Panc1 (cell line): Measurements from ENCODE around the gene LAMA1. TPM values are rescaled to one million over a fixed set of nuclear protein-coding genes. Genes with fewer than 3 reads are reported as not detected.

Source experiments
- ATAC-seq: fragments of 200-7000 bp; cut with Tn5 transposase; 2 replicates; pipeline ENCODE4 v1.9.1; 2020; ENCODE audit warnings: mild to moderate bottlenecking, moderate library complexity
- BruUV-seq: library from RNA; stranded (reverse); fragments of 400-500 nt; replicated peaks from 2 replicates; lab custom pipeline; 2021; lab: Mats Ljungman, UMichigan
- CTCF ChIA-PET: fragments of 300-600 bp; sonication (Branson Sonifier 250); formaldehyde crosslinking; loops from one replicate; lab custom pipeline; 2022; ENCODE audit warnings: antibody characterized with exemption; lab: Charles Lee
- POLR2A ChIA-PET: fragments of 300-600 bp; sonication (Branson Sonifier 250); formaldehyde crosslinking; loops from one replicate; lab custom pipeline; 2022; ENCODE audit warnings: antibody characterized with exemption; lab: Charles Lee
- DNase-seq: peaks from one replicate; pipeline ENCODE4 v3.0.0-alpha.2; 2010; ENCODE audit warnings: low read depth, low spot score
- H3K27ac ChIP-seq: 2 replicates; pipeline ENCODE4 v1.5.1; 2011; ENCODE audit warnings: mild to moderate bottlenecking, low read length, inconsistent platforms
- H3K27me3 ChIP-seq: fragments of 200-500 bp; sonication (Bioruptor generic); 2 replicates; pipeline ENCODE4 v1.6.0; 2014; ENCODE audit warnings: low read length, inconsistent platforms; ENCODE audit not compliant: control insufficient read depth, insufficient read depth
- H3K36me3 ChIP-seq: fragments of 200-500 bp; sonication (Bioruptor generic); 2 replicates; pipeline ENCODE4 v1.5.1; 2014; ENCODE audit warnings: inconsistent platforms, mild to moderate bottlenecking, low read length, moderate library complexity; ENCODE audit not compliant: control insufficient read depth, insufficient read depth
- H3K4me1 ChIP-seq: 2 replicates; pipeline ENCODE4 v1.5.1; 2011; ENCODE audit warnings: inconsistent platforms, mild to moderate bottlenecking, low read length, moderate library complexity; ENCODE audit not compliant: control insufficient read depth, insufficient read depth
- H3K4me3 ChIP-seq, 2 experiments: 2 replicates each; pipeline ENCODE4 v1.5.1; 2011 to 2012; ENCODE audit warnings: low read depth in 2 of 2, low read length in 2 of 2, mild to moderate bottlenecking in 2 of 2, inconsistent platforms in 1 of 2, moderate library complexity in 1 of 2
- H3K9me3 ChIP-seq: fragments of 200-500 bp; sonication (Bioruptor generic); 2 replicates; pipeline ENCODE4 v1.5.1; 2014; ENCODE audit warnings: low read depth, mild to moderate bottlenecking, inconsistent platforms, low read length, moderate library complexity; ENCODE audit not compliant: control insufficient read depth, insufficient read depth
- CTCF ChIP-seq: fragments of 450-650 bp; IDR thresholded peaks from 2 replicates; pipeline ENCODE4 v1.5.1; 2017; ENCODE audit warnings: mild to moderate bottlenecking
- POLR2AphosphoS5 ChIP-seq: IDR thresholded peaks from 2 replicates; pipeline ENCODE4 v1.6.1; 2012; ENCODE audit warnings: mild to moderate bottlenecking, low read depth, low read length, moderate library complexity
- REST ChIP-seq, 2 experiments: IDR thresholded peaks; 2 replicates each; pipeline ENCODE4 v1.6.1; 2011 to 2012; ENCODE audit warnings: low read depth in 2 of 2, control low read depth in 1 of 2, low read length in 1 of 2, mild to moderate bottlenecking in 1 of 2, moderate library complexity in 1 of 2; ENCODE audit not compliant: insufficient read depth in 1 of 2
- SIN3A ChIP-seq: IDR thresholded peaks from 2 replicates; pipeline ENCODE4 v1.6.1; 2012; ENCODE audit warnings: low read depth, mild to moderate bottlenecking, low read length, moderate library complexity, borderline replicate concordance; ENCODE audit not compliant: insufficient read depth
- TCF7L2 ChIP-seq: IDR thresholded peaks from 2 replicates; pipeline ENCODE4 v1.6.1; 2011; ENCODE audit warnings: mild to moderate bottlenecking, low read depth, low read length, inconsistent platforms
- in situ Hi-C: cut with HindIII; loops from 2 replicates; pipeline ENCODE4 v1.10.0; 2016; ENCODE audit warnings: low sequenced_read_pairs, low pct_unique_long_range_greater_than_20kb
- intact Hi-C: fragments of 100-400 bp; cut with micrococcal nuclease; formaldehyde crosslinking; loops from one replicate; pipeline ENCODE4 v1.10.0; 2022; ENCODE audit not compliant: unreplicated experiment
- total RNA-seq: library from RNA; stranded (reverse); gene quantifications from one replicate; pipeline ENCODE4 v1.2.1, GENCODE V29; 2021; ENCODE audit not compliant: unreplicated experiment

Gene LAMA1
- total RNA-seq, 1 experiment from 2014 or later, result 0.03 TPM

DNA sequence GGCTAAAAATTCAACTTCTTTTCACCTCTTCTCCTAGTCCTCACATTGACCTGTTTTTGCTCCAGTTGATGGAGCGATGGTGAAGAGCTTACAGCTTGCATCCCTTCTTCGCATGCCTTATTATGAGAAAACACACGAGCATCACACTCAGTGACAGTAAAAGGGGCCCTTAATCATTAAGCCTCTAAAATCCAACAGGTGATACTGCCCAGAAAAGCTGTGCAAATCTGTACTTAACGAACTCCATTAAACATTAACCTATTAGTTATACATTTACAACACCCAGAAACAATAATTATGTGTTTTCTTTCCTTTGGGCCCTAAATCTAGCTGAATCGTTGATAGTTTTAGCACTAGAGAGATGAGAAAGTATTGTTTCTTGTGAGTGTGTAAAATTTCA, 54.8 kb downstream of the LAMA1 start:
- H3K4me3 ChIP-seq, result no peak overlapping the region
- in situ Hi-C loops, result no loop called here
- ATAC-seq (no peak), DNase-seq (no peak)
- TF ChIP-seq SIN3A, result no peak
- intact Hi-C loops, result no loop called here
- no peaks in the 10 kb centered on the region for H3K9me3 ChIP-seq
- no peak overlapping the region for H3K27ac ChIP-seq
- no peaks in the 10 kb centered on the region for H3K36me3 ChIP-seq
- no peaks in the 10 kb centered on the region for H3K27me3 ChIP-seq
- CTCF ChIA-PET, result no interaction called here
- POLR2A ChIA-PET, result no interaction called here
- BruUV-seq, result no TSS peak
- H3K4me1 ChIP-seq, result no peaks in the 10 kb centered on the region

DNA sequence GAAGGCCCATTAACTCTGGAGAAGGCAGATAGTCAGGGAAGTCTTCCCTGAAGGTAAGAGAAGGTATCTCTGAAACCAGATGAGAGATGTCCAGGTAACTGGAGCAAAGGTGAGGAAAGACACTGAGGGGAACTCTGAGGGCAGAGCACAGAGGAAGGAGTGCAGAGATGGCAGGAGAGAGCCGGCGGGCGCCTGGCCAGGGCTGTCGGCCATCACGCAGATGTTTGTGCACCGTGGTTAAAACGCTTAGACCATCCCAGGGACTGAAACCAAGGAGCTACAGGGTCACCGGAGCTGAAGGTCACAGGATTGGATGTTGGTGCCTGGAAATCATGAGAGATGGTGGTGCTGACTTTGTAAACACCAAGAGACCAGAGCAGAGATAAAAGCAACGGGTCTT, 55.4 kb downstream of the LAMA1 start:
- CTCF ChIA-PET, result no interaction called here
- H3K4me1 ChIP-seq, result no peaks in the 10 kb centered on the region
- intact Hi-C loops, result no loop called here
- no peak for DNase-seq
- H3K27me3 ChIP-seq, result no peaks in the 10 kb centered on the region
- no peak for ATAC-seq
- no peak overlapping the region for H3K27ac ChIP-seq
- TF ChIP-seq TCF7L2 (no peak), CTCF (no peak), SIN3A (no peak), REST (IDR thresholded peaks at IDR 0.05; ENCODE audit: insufficient read depth in 1 of 2, low read depth in 2 of 2, low read length in 1 of 2) (no peak), POLR2AphosphoS5 (no peak)
- POLR2A ChIA-PET, result no interaction called here
- no peaks in the 10 kb centered on the region for H3K36me3 ChIP-seq
- BruUV-seq, result no TSS peak
- in situ Hi-C loops, result no loop called here
- H3K9me3 ChIP-seq, result no peaks in the 10 kb centered on the region
- H3K4me3 ChIP-seq, result no peak overlapping the region

GRCh38 chr18:7059276-7059675, 58.3 kb downstream of the LAMA1 start:
- Histone ChIP-seq H3K9me3 (no peaks in the 10 kb centered on the region), H3K4me1 (no peaks in the 10 kb centered on the region), H3K27me3 (no peaks in the 10 kb centered on the region), H3K4me3 (no peak overlapping the region), H3K27ac (no peak overlapping the region), H3K36me3 (no peaks in the 10 kb centered on the region)
- ATAC-seq (no peak), DNase-seq (no peak)
- in situ Hi-C loops (no loop called here), intact Hi-C loops (no loop called here)
- BruUV-seq, result no TSS peak
- TF ChIP-seq TCF7L2 (peak; percentile 49; the same call in 1 of the 2 replicates), POLR2AphosphoS5 (no peak)
- ChIA-PET POLR2A (no interaction called here), CTCF (no interaction called here)
